Left kidney (tissue), 2 donors: ENCODE data around the gene TP53AIP1. TPM values are rescaled to one million over a fixed set of nuclear protein-coding genes. Genes with fewer than 3 reads are reported as not detected.
"Not testable (repeated sequence)": the region's sequence is repeated elsewhere in the genome, so short reads cannot be mapped to it uniquely, and the experiment has no call there.

Source experiments
- DNase-seq: peaks from one replicate; pipeline ENCODE4 v3.0.0-alpha.2; 2013
- polyA plus RNA-seq: library from polyadenylated mRNA; unstranded; fragments of 120-200 nt; gene quantifications from one replicate; pipeline ENCODE4 v1.2.1, GENCODE V29; 2013; ENCODE audit not compliant: insufficient read length

Gene TP53AIP1
- polyA plus RNA-seq, 1 donor, result 1.1 TPM

DNA sequence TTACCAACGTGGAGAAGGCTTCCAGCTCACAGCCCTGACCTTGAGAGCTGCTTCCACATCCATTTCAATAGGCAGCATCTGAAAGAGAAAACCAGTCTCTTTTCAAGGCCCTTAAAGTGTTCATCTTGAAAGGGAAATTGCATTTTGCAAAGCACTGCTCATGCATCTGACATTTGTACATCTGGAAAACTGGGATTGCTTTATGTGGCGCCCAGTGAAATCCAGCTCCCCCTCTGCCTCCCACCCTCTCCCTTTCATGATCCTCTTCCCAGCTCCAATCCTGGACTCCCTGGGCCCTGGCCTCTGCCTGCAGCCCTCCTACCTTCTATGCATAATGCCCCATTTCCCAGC lies 17.4 kb downstream of the TP53AIP1 start:
- no peak for DNase-seq

DNA sequence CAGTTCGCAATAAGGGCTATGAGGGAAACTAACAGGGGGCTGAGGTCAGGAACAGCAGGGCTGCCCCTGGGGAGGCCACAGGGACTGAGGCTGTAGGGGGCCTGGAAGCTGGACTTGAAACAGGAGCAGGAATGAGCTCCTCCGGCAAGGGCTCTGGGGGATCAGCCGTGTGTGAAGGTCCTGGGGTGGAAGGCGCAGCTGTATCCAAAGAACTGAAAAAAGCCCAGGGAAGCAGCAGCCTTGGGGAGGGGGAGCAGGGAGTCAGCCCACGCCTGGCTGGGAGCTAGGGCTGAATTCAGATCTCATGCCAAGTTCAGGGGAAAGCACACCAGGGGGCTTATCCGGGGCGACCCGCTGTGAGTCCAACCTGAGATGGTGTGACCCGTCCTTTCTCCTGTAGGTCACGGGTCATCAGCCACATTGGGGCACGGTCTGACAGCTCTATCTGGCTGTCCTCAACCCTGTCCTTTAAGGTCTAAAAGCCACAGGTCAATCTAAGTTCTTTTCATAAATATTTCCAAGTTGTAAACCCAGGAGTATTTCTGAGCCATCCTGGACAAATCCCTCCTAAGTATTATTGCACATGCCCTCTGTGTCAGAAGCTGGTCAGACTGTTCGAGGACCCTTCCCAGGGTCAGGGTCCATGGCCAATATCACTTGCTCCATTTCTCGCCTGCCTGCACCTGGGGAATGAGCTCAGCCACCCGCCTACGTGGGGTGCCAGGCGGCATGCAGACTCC lies 18.0 kb downstream of the TP53AIP1 start:
- no peak for DNase-seq

DNA sequence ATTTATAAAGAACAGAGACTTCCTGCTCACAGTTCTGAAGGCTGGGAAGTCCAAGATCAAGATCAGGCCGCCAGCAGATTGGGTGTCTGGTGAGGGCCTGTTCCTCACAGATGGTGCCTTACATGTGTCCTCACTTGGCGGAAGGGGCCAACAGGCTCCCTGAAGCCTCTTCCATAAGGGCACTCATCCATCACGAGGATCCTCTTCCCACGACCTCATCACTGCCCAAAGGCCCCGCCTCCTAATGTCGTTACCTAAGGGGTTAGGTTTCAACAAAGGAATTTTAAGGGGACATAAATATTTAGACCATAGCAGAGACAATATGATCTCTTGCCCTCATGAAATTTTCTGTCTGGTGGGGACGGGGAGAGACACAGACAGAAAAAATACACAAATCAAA lies 18.6 kb downstream of the TP53AIP1 start:
- no peak for DNase-seq

DNA sequence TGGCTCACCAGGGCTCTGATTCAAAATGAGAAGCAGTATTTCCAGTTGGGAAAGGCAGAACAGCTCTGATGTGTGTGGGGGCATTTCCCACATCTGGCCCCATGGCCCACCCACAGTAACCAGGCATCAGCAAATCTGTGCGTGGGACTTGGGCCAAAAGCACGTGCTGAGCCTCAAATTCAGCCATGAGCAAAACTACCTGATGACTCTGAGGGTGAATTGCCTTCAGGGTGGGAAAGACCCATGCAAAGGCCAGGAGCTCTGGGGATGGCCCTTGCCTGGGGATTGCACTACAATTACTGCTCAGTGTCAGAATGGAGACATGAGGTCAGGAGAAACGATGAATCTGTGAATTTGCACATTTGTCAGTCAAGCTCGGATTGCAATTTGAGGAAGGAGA lies 20.9 kb downstream of the TP53AIP1 start:
- no peak for DNase-seq

DNA sequence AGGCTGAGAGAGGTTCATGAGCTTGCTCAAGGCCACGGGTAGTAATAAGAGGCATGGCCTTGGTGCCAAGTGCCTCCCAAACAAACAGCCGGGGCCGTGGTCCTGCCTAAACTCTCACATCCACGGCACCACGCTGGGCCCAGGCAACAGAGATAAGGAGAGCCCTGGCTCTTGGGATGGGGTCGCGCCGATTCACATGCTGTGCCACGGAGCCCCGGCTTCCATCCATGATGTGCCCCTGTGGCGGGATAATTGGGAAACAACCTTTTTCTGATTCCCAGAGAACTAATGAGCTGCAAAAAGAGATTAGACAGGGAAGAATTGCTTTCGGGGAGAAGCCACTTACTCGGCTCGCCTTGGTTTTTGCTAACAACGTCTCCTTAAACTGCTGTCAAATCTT lies 22.0 kb downstream of the TP53AIP1 start:
- no peak for DNase-seq

DNA sequence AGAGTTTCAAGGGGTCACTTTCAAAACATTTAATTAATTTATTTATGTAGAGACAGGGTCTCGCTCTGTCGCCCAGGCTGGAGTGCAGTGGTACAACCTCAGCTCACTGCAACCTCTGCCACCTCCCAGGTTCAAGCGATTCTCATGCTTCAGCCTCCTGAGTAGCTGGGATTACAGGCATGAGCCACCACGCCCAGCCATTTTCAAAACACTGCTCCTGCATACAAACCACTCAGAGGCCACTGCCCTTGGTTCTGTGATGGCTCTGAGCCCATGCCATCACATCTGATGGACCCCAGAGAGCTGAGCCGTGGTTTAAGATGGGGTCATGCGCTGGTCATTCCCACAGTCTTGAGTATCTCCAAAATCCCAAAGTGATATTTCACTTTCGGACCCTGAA lies 23.0 kb downstream of the TP53AIP1 start:
- not testable (repeated sequence) for DNase-seq

DNA sequence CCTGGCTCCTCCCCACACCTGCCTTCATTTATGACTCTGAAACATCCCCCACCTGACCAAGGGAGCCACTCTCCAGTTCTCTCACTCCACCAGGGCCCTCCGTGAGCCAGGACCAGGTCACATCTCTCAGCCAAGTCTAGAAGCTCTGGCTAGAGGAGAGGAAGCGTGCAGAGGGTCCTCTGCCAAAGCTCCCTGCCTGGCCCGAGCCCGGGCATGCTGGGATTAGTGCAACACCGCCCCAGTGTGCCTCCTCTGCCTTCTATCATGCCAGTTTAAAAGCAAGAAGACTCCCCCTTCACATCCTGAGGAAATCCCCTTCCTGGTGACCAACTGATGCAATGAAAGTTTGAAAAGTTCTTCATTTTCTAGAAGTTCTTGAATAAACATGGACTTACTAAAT lies 23.5 kb downstream of the TP53AIP1 start:
- DNase-seq, result no peak

DNA sequence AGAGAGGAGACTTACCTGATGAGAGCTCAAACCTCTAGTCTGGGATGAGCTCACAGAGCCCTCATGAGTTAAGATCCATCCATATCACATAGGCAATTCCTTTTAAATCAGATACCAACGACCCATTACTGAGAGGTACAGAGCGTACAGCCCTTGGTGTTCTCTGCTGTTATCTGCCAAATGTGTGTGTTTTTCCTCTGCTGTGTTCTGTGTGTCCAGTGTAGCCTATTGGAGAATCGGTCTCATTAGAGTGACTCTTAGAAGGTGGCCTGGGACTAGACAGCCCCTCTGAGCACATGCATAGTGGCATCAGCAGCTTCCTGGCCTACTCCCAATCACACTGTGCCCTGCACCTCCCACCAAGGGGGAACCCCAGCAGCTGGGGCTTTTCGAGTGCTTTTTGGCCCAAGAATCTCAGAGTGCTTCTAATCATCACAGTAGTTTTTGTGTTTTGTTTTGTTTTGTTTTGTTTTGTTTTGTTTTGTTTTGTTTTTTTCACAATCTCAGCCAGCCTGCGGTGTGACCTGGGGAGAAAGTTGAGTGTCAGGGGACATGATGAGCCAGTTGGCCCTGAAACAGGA lies 25.4 kb downstream of the TP53AIP1 start:
- no peak for DNase-seq

DNA sequence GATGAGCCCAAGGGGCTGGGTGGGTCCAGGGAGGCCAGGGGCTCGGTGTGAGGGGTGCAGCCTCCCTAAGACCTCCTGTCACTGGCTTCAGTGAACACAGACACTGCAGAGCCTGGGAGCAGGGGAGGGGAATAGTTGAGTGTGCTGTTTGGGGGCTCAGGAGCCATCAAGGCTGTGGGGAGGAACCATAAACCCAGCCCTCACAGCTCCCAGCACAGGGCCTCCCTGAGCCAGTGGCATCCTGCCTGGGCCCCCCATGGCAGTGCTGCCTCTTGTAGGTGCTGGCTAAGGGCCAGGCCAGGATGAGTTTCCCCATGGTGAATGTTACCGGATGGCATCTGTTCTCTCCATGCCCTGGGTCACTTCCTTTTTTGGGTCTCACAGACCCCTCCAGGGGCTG lies 26.0 kb downstream of the TP53AIP1 start:
- no peak for DNase-seq

DNA sequence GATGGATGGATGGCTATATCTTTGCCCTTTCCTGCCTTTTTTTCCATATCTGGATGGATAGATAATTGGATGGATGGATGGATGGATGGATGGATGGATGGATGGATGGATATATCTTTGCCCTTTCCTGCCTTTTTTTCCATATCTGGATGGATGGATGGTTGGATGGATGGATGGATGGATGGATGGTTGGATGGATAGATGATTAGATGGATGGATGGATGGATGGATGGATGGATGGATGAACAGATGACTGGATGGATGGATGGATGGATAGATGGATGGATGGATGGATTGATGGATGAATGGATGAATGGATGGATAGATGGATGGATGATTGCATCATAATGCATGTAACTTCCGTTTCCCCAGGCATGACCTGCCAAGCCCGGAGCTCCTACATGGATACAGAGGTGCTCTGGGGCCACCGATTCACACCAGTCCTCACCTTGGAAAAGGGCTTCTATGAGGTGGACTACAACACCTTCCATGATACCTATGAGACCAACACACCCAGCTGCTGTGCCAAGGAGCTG lies 26.6 kb downstream of the TP53AIP1 start:
- no peak for DNase-seq

DNA sequence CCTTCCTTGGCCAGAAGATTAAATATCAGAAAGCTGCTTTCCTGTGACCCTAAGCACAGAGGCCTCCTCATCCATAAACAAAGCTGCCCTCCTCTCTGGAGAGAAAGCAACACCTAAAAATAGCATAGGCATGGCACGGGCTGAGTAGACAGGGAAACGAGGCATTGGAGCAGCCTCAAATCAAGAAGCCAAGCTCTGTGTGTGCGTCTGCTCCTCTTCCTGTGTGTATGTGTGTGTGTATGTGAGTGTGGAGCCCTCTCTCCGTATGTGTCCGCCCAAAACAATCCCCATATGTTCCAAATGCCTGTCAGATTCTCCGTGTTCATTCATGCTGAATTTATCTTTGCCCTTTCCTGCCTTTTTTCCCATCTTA lies 27.5 kb downstream of the TP53AIP1 start:
- DNase-seq, result no peak

DNA sequence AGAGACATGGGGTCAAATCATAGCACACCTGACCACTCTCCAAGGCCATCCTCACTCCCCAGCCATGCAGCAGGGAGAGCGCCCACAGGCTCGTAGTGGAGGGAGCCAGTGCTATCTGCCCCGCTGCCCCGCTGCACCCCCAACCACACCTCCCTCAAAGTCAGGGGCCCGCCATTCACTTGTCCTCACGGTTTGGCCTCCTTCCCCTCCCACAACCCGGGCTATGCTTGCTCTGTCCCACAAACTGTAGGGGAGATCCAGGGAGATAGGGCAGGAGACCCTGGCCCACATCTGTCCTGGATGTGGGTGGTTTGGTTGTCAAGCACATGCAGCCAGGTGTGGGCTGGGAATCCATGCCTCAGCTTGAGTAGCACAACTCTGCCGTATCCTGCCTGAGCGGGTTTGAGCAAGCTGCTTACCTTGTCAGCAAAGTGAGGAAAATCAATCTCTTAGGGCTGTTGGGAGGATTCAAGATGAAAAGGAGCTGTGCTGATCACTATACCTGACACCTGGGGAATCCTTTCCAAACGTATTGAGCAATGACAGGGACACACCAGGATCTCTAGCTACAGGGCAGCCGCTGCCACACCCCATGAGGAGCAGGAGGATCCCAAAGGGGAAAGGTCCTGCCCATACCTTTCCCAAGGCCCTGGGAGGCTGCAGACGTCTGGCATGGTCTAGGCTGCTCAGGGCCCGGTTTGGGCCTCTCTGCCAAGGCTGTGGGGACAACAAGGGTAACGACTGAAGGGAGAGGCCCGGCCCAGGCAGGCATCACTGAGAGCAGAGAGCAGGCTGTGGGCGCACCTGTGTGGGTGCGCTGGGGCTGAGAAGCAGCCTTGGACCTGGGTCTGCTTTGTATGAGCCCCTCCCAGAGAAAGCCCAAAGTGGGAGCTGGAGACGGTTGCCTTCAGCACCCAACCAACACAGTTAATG lies 28.2 kb downstream of the TP53AIP1 start:
- no peak for DNase-seq

DNA sequence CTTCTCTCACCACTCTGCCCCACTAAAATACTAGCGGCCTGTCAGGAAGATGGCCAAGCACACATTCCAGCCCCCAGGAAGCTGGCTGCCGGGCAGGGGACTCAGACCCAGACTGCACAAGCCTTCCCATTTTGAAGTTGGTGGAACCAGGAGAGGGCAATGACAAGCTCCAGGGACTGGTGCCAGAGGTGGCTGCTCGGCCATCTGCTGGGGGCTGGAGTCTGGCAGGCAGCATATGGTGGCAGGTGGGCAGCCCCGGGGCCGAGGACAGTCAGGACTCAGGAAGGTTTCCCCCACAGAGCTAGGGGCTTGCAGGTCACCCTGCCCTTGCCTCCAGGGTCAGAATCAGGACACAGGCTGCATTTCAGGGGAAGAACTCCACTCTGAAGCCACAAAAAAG lies 28.9 kb downstream of the TP53AIP1 start:
- no peak for DNase-seq

DNA sequence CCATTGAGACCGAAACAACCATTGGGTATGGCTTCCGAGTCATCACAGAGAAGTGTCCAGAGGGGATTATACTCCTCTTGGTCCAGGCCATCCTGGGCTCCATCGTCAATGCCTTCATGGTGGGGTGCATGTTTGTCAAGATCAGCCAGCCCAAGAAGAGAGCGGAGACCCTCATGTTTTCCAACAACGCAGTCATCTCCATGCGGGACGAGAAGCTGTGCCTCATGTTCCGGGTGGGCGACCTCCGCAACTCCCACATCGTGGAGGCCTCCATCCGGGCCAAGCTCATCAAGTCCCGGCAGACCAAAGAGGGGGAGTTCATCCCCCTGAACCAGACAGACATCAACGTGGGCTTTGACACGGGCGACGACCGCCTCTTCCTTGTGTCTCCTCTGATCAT lies 31.0 kb downstream of the TP53AIP1 start:
- DNase-seq, result no peak

DNA sequence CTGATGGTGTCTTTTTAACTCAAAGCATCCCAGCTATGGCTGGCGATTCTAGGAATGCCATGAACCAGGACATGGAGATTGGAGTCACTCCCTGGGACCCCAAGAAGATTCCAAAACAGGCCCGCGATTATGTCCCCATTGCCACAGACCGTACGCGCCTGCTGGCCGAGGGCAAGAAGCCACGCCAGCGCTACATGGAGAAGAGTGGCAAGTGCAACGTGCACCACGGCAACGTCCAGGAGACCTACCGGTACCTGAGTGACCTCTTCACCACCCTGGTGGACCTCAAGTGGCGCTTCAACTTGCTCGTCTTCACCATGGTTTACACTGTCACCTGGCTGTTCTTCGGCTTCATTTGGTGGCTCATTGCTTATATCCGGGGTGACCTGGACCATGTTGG lies 31.4 kb downstream of the TP53AIP1 start:
- no peak for DNase-seq

DNA sequence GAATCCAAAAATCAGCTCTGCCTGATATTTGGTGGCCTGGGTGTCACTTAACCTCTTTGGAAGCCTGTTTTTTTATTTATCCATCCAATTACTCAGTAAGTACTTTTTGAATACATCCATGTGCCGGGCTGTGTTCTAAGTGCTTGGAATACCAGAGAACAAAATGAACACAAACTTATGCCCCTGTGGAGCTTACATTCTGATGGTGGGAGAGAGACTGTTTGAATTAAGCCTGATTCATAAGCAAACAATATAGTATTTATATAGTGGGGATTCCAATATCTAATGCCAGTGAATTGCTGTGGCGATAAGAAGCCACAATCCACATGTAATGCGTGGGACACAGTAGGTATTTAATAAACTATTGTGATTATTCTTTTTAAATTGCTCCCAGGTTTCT lies 32.1 kb downstream of the TP53AIP1 start:
- no peak for DNase-seq

DNA sequence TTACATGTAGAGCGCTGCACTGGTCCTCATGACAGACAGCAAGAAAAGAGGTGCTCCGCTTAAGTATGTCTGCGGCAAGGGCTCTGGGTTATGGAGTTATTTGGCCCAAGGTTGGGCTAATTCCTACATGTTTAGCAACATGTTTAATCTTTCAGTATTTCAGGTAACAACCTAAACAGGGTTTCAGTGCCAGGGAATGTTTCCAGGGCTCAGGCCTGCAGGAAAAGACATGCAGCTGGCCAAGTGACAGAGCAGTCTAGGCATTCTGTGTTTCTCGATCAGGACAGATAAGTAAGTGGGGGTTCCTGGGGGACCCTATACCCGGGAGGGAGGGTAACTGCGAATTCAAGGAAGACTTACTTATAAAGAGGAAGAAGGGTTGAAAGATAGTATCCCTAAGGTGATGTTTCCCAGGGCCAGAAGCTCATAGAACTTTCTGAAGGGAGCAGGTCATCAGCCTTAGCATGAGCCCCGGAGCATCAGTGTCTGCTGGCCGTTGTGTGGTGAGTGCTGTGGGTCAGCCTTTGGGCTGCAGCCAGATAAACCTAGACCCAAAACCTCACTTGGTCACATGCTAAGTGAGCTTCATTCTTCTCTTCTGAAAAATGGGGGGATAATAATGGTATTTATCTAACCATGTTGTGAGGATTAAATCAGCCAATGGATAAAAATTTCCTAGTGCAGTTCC lies 33.1 kb downstream of the TP53AIP1 start:
- no peak for DNase-seq

DNA sequence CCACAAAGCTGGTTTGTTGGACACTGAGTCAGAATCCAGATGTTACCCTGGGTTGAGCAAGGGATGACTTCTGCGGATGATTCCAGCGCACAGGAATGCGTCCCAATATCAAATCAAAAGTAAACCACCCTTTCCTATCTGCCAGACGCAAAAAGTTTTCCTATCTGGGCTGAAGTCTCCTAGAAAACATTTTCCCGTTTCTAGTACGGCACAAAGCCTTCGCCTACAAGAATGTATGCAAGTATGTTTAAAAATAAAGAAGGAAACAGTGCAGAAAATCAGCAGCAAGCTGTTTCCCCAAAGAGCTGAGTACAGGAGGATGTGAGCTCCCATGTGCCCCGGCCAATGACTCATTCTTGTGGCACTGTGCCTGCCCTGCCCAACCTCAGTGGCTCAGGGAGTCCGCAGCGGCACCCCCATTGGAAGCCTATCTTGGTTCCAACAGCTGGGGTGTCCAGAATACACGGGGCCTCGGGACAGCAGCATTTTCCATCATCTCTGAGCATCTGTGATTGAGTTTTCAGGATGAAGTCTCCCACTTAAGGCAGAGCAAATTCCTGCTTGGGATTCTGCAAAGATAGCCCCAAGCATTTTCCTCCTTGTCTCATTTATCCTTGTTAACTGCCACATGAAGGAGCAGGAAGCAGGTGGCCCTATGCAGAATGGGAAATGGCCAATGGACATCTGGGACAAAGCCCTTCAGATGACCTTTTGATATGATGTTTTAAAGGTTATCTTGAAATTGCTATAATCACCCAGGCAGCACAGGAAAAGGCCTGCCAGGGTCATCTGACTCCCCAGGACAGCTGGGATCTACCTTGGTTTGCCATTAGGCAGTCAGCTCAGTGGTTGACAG lies 34.1 kb downstream of the TP53AIP1 start:
- DNase-seq, result no peak

DNA sequence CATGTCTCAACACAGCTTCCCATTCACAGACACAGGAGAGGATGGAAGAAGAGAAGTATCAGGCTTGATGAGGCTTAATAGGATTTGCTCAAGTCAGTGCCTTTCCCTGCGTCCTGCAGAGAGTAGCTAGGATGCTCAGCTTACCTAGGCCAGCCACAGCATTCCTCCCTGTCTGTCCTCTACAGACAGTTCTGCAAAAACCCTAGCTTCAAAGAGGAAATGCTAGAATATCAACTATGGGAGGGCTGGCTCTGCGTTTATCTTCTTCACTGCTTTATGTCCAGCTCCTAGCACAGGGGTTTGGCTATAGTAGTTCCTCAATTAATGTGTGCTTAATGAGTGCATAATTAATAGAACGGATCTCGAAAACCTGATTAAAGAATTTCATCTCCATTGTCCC lies 35.1 kb downstream of the TP53AIP1 start:
- DNase-seq, result no peak

DNA sequence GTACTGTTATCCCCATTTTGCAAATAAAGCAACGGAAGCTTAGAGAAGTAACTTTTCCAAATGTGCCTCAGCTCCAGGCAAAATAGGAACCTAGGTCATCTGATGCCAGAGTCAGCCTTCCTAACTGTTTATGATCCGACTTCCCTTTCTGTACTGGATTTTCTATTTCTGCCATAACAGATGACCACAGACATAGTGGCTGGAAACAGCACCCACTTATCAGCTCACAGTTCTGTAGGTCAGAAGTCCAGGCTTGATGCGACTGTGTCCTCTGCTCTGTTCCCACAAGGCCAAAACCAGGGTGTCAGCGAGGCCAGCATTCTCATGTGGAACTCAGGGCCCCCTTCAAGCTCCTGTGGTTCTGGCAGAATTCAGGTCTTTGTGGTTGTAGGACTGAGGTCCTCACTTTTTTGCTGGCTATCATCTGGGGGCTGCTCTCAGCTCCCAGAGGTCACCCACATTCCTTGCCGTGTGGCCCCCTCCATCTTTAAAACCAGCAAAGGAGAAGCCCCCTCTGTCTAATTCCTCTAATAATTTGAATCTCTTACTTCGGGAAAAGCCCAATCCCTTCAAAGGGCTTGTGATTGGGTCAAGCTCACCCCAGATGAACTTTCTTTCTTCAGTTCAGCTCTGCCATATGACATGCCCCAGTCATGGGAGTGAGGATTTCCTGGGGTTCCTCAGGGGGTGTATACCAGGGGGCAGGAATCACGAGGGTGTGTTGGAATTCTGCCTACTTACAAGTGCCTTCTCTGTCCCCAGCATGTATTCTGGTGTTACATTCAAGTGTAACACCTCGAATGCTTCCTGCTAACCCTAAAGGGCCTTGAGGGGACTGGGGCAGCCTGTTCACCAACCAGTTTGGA lies 36.3 kb downstream of the TP53AIP1 start:
- DNase-seq, result no peak
